CD4-positive, alpha-beta T cell treated with Interleukin-10 for 1 hour (primary cell): ENCODE data around the gene BTBD8.
"Not testable (repeated sequence)": the region's sequence is repeated elsewhere in the genome, so short reads cannot be mapped to it uniquely, and the experiment has no call there.

Source experiments
- DNase-seq: peaks from one replicate; pipeline ENCODE4 v3.0.0-alpha.2; 2020

The BTBD8 gene

DNA sequence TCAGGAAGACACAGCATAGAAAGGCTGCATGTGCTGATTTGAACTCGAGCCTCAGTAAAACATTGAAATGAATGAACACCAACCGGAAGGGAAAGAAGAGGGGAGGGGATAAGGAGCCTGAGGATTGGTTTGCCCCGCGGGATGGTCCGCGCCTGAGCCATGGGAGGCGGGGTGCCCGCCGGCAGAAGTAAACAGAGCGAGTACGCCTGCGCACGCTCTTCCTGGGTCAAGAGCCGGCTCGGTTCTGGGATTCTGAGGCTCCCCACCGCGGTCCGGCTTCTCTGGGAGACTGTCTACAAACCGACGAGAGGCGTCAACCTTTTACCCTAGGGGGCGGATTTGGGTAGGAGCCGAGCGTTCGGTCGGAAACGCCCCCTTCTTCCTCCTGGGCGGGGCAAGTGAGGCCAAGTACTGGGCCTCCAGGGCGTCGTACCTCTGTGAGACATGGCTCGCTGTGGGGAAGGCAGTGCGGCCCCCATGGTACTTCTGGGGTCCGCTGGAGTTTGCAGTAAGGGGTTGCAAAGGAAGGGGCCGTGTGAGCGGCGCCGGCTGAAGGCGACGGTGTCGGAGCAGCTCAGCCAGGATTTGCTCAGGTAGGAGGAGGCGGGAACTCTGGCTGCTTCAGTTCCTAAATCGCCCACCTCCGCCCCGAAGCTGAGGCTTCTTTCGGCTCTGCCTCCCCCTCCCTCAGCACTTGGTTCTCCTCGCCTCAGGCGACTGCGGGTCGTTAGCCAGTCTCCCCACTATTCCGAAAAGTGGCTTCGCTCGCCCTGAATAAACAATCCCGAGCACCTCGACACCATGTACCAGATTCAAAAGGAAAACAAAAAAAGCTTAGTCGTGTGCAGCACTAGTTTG is at the start of gene BTBD8:
BTBD8 (plus strand) TSS at position 218 of the 858 bp plus-strand sequence; CDS start at position 445, 227 bp downstream.
- peak; percentile 89 for DNase-seq

GRCh38 chr1:92030656-92031107 is 49.5 kb upstream of the BTBD8 start:
- no peak for DNase-seq

GRCh38 chr1:92031281-92032110 is 48.6 kb upstream of the BTBD8 start:
- DNase-seq, result no peak

DNA sequence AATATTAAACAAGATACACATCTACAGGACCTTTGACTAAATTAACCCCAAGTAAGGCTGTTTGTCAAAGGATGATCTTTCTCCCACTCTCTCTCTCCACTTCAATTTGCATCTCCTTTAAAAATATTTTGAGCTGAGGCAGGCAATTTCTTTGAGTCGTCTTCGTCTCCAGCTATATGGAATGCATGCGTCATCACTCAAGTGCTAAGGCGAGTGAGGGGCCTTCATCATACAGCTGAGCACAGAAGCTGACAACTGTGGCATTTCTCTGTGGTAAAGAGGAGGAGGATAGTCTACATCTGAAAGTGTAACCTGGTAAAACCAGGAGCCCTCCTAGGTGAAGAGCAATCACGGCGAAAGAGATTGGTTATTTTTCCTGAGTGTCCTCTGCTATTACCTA is 42.7 kb upstream of the BTBD8 start:
- DNase-seq, result no peak

- DNase-seq, result no peak
These were observed 41.3 kb upstream of the BTBD8 start for GRCh38 chr1:92038695-92039346.

DNA sequence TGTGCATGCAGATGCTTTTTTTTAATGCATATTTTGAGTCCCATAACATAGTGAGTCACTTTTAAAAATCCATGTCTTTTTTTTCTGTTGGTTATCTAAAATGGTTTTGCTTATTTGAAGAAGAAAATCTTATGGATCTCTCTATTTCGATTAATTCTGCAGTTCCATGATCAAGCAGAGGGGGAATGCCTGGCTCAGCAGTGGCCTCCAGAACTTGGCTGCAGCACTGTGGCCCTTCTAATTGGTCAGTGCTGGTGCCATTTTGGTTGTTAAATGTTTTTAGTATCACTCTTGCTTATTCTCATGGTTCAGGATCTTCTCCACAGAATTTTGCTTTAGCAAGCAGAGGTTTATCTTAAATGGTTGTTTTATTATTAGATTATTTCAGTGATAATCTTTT is 39.2 kb upstream of the BTBD8 start:
- no peak for DNase-seq

DNA sequence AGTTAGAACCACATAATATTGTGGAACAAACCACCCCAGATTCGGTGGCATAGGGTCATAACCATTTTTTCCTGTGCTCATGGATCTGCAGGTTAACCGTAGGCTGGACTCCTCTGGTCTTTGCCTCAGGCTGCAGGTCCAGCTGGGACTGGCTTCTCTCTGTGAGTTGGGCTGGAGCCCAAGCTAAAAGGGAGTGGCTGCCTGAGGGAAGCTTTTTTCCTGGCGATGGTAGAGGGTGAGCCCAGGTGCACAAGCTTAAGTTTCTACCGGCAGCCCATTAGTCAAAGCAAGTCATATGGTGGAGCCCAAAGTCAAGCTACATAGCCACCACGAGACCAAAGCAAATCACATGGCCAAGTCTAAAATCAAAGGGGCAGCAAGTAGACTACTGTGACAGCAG is 36.5 kb upstream of the BTBD8 start:
- no peak for DNase-seq

DNA sequence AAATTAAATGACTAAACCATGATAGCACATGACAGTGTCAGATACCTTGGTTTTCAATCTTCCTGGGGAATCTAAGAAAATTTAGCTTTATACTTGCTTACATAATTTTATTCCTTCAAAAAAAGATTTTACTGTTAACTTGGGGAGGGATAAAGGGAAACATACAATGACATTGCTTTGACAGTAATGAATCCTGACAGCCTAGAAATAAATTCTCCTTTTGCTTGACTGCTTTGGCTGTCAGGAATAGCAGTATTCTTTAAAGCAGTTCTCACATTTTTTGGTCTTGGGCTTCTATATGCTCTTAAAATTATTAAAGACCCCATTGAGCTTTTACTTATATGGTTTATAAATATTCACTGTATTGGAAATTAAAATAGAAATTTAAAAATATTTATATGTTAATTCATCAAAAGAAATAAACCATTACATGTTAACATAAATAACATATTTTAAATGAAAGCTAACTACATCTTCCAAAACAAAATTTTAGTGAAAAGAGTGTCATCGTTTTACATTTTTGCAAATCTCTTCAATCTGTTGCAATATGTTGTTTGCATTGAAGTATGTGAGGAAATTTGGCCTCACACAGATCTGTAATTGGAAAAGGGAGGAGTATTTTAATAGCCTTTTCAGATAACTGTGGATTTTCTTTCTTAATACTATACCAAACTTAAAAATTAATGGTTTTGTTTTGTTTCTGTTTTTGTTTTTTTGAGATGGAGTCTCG is 34.2 kb upstream of the BTBD8 start:
- no peak for DNase-seq

- DNase-seq, result no peak
These were observed 28.2 kb upstream of the BTBD8 start for GRCh38 chr1:92051948-92052347.

- DNase-seq, result no peak
These were observed 15.1 kb upstream of the BTBD8 start for GRCh38 chr1:92065042-92065441.

DNA sequence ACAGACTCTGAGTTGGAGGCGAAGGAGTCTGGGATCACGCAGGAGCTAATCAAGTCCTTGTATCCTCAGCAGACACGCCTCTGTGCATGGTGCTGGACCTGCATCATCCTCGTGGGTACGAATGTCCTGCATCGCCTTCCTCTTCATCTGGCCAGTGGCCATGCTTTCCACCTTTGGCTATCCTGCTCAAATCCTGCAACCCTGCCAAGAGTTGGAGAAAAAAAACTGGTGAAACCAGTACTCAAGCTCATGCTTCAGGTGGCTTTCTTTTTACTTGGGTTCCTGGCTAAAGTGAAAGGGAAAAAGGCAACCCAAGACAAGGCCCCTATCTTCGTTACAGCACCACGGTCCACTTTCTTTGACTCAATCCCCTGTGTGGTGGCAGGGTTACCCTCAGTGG is 13.8 kb upstream of the BTBD8 start:
- DNase-seq, result no peak

DNA sequence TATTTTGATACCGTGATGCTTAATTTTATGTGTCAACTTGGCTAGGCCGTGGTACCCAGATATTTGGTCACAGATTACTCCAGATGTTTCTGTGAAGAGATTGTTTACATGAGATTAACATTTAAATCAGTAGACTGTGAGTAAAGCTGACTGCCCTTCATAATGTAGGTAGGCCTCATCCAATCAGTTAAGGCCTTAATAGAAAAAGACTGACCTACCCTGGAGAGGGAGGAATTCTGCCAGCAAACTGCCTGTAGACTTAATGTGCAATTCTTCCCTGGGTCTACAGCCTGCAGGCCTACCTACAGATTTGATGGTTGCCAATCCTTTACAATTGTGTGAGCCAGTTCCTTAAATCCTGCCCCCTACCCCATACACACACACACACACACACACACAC is 9.3 kb upstream of the BTBD8 start:
- DNase-seq, result no peak

DNA sequence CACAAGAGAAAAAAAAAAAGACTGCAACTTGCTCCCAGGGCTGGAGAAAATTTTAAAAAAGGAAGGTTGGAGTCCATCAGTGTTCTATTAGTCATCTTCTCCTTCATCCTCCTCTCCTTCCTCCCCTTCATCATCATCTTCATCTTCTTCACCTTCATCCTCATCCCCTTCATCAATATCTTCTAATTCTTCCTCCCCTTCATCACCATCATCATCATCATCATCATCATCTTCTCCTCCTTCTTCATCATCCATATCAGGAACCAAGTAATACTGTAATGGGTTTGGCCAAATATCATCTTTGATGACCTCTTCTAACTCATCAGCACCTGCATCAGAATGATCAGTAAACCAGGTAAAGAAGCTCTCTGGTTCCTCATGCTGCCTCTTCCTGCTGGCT is 5.7 kb upstream of the BTBD8 start:
- DNase-seq, result not testable (repeated sequence)

DNA sequence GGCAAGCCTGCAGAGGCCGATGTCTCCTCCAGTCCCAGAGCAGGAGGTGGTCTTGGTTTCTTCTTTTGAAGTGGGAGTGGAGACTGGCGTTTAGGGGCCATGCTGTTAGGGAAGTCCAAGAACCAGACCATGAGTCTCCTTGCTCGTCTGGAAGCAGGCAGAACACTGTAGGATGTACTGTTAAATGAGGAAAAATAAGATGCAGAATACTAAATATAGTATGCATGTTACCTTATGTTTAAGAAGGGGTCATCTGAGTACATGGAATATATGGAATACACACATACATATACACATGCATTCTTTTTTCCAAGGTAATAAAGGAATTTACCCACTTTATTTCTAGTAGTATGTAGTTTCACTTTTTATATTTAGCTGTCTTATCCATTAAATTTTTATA is 4.8 kb upstream of the BTBD8 start, which contains the start of gene SETSIP:
SETSIP (minus strand) TSS at position 101 of the 400 bp plus-strand sequence; CDS start at position 101, 0 bp downstream.
- no peak for DNase-seq

DNA sequence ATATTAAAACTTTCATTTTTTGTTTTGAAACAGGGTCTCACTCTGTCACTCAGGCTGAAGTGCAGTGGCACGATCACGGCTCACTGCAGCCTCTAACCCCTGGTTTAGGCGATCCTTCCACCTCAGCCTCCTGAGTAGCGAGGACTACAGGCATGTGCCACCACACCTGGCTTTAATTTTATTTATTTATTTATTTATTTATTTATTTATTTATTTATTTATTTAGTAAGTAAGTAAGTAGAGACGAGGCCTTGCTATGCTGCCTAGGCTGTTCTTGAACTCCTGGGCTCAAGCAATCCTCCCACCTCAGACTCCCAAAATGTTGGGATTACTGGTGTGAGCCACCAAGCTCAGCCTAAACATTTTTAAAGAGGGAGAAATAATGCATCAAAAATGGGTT is 3.8 kb upstream of the BTBD8 start:
- DNase-seq, result no peak

DNA sequence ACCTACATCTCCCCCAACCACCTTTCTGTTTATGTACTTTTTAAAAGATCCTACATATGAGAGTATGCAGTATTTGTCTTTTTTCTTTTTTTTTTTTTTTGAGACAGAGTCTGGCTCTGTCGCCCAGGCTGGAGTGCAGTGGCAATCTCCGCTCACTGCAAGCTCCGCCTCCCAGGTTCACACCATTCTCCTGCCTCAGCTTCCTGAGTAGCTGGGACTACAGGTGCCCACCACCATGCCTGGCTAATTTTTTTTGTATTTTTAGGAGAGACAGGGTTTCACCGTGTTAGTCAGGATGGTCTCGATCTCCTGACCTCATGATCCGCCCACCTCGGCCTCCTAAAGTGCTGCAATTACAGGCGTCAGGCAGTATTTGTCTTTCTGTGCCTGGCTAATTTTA is 2.1 kb upstream of the BTBD8 start:
- not testable (repeated sequence) for DNase-seq

DNA sequence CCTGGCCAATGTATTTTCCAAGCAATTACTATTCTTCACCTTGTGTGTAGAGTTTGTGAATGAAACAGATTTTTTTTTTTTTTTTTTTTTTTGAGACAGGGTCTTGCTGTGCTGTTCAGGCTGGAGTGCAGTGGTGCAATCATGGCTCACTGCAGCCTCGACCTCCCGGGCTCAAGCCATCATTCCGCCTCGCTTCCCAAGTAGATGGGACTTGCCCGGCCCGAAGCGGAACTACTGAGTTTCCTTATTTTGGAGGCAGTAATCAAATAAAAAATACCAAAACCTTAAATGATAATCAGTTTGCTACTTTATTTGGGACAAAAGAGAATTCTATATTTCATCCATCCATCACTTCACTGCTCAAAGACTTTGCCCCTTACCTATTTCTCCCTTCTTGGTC is 704 bp upstream of the BTBD8 start:
- no peak for DNase-seq

- no peak for DNase-seq
These were observed 886 bp downstream of the BTBD8 start for GRCh38 chr1:92081031-92081430.

DNA sequence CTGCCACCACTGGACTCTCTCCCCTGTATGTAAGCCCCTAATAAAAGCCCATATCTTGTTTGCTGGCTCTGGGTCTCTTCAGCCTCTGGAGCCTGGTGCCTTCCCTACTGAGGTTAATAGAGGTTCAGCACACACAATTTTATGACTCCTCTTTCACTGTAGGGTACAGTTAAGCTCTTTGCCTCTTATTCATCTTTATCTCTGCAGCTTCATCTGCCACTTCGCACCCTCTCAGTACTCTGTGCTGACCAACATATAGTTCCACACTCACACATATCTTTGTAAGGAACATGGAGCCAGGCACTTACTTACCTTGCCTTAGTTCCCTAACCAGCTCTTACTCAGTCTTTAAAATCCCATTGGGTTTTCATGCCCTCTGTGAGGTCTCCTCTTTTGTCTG is 4.5 kb downstream of the BTBD8 start:
- DNase-seq, result no peak

DNA sequence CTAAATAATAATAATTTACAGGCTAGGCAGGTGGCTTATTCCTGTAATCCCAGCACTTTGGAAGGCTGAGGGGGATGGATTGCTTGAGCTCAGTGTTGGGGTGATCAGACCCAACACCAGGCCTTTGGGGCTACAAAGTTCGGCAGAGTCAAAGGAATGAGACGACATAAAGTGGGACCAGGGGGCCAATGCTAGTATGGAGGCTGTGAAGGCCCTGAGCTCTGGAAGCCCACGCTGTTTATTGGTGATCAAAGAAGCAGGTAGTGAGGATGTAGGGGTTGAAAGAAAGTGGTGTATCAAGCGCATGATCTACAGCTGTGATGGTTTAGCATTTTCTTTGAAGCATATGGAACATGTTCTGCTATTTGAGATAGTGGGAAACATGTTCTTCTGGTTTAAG is 5.6 kb downstream of the BTBD8 start:
- DNase-seq, result no peak

DNA sequence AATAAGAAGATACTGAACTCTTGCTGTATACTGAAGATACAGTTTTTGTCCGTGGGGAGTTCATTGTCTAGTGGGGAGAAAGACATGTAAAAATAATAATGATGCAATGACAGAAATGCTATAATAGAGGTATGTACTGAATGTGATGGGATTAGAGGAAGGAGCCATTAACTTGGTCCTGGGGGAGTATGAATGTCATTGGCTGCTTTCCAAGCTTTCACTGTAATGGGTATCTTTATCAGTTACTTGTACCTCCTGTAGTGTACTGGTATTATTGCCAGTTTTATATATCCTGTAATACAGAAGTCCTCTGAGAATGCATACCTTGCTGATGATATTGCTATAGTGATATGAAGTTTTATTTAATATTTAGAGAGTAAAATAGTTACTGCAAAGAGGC is 7.4 kb downstream of the BTBD8 start:
- DNase-seq, result no peak

- no peak for DNase-seq
These were observed 11.5 kb downstream of the BTBD8 start for GRCh38 chr1:92091625-92092024.

GRCh38 chr1:92094090-92094489 is 13.9 kb downstream of the BTBD8 start:
- no peak for DNase-seq
